ENCODE measurements around the gene SDC3. TPM values are rescaled to one million over a fixed set of nuclear protein-coding genes. Genes with fewer than 3 reads are reported as not detected.

SDC3 gene
- total RNA-seq (ENCODE audit: unreplicated experiment): 51.3 TPM
- long read RNA-seq, partial matches to known transcripts: 0 of 6 reads
- long read RNA-seq, other reads (novel, unspliced or antisense): 6 of 6 reads

GRCh38 chr1:30908696-30909364 is at the start of gene SDC3:
SDC3 (minus strand) TSS chr1:30908758; CDS start chr1:30908586, 172 bp downstream.
- DNase-seq (ENCODE audit: low spot score): no peak
- peaks cover 17% of the 10 kb centered on the region for H3K27me3 Mint-ChIP-seq (ENCODE audit: unreplicated experiment)
- H3K4me3 Mint-ChIP-seq (ENCODE audit: unreplicated experiment): peak within 1 kb of the TSS; percentile 95
- H3K4me1 Mint-ChIP-seq (ENCODE audit: unreplicated experiment): peaks cover 20% of the 10 kb centered on the region
- H3K9me3 Mint-ChIP-seq (ENCODE audit: unreplicated experiment): no peaks in the 10 kb centered on the region
- TF ChIP-seq CTCF (IDR thresholded peaks at IDR 0.05; ENCODE audit: unreplicated experiment): no peak
- H3K27ac Mint-ChIP-seq (ENCODE audit: unreplicated experiment): peak within 1 kb of the TSS; percentile 91
- peaks cover 10% of the 10 kb centered on the region for H3K36me3 Mint-ChIP-seq (ENCODE audit: low read depth, unreplicated experiment)

GRCh38 chr1:30957560-30958222 is 49.1 kb upstream of the SDC3 start:
- Mint-ChIP-seq H3K36me3 (ENCODE audit: low read depth, unreplicated experiment) (peaks cover 17% of the 10 kb centered on the region), H3K27ac (ENCODE audit: unreplicated experiment) (peak overlapping the region; percentile 46), H3K27me3 (ENCODE audit: unreplicated experiment) (no peaks in the 10 kb centered on the region), H3K4me1 (ENCODE audit: unreplicated experiment) (no peaks in the 10 kb centered on the region), H3K9me3 (ENCODE audit: unreplicated experiment) (no peaks in the 10 kb centered on the region), H3K4me3 (ENCODE audit: unreplicated experiment) (peak overlapping the region; percentile 53)
- no peak for DNase-seq (ENCODE audit: low spot score)
- no peak for TF ChIP-seq CTCF (IDR thresholded peaks at IDR 0.05; ENCODE audit: unreplicated experiment)

- Mint-ChIP-seq H3K4me3 (ENCODE audit: unreplicated experiment) (no peak overlapping the region), H3K4me1 (ENCODE audit: unreplicated experiment) (no peaks in the 10 kb centered on the region), H3K27me3 (ENCODE audit: unreplicated experiment) (no peaks in the 10 kb centered on the region), H3K36me3 (ENCODE audit: low read depth, unreplicated experiment) (peaks cover 25% of the 10 kb centered on the region), H3K9me3 (ENCODE audit: unreplicated experiment) (no peaks in the 10 kb centered on the region), H3K27ac (ENCODE audit: unreplicated experiment) (no peak overlapping the region)
- DNase-seq (ENCODE audit: low spot score): no peak
- no peak for TF ChIP-seq CTCF (IDR thresholded peaks at IDR 0.05; ENCODE audit: unreplicated experiment)
Measured at GRCh38 chr1:30955448-30956015, 47.0 kb upstream of the SDC3 start.

- DNase-seq (ENCODE audit: low spot score): no peak
- Mint-ChIP-seq H3K9me3 (ENCODE audit: unreplicated experiment) (no peaks in the 10 kb centered on the region), H3K27ac (ENCODE audit: unreplicated experiment) (no peak overlapping the region), H3K4me3 (ENCODE audit: unreplicated experiment) (no peak overlapping the region), H3K27me3 (ENCODE audit: unreplicated experiment) (no peaks in the 10 kb centered on the region), H3K4me1 (ENCODE audit: unreplicated experiment) (no peaks in the 10 kb centered on the region), H3K36me3 (ENCODE audit: low read depth, unreplicated experiment) (peaks cover 37% of the 10 kb centered on the region)
- no peak for TF ChIP-seq CTCF (IDR thresholded peaks at IDR 0.05; ENCODE audit: unreplicated experiment)
Measured at GRCh38 chr1:30953685-30954084, 45.1 kb upstream of the SDC3 start.

GRCh38 chr1:30952098-30952497 is 43.5 kb upstream of the SDC3 start:
- peaks cover 39% of the 10 kb centered on the region for H3K36me3 Mint-ChIP-seq (ENCODE audit: low read depth, unreplicated experiment)
- DNase-seq (ENCODE audit: low spot score): no peak
- H3K4me3 Mint-ChIP-seq (ENCODE audit: unreplicated experiment): no peak overlapping the region
- H3K27ac Mint-ChIP-seq (ENCODE audit: unreplicated experiment): no peak overlapping the region
- no peaks in the 10 kb centered on the region for H3K9me3 Mint-ChIP-seq (ENCODE audit: unreplicated experiment)
- no peak for TF ChIP-seq CTCF (IDR thresholded peaks at IDR 0.05; ENCODE audit: unreplicated experiment)
- H3K4me1 Mint-ChIP-seq (ENCODE audit: unreplicated experiment): peaks cover 8% of the 10 kb centered on the region
- peaks cover 2% of the 10 kb centered on the region for H3K27me3 Mint-ChIP-seq (ENCODE audit: unreplicated experiment)
